ENCODE results near the gene NLRC3.

DNA sequence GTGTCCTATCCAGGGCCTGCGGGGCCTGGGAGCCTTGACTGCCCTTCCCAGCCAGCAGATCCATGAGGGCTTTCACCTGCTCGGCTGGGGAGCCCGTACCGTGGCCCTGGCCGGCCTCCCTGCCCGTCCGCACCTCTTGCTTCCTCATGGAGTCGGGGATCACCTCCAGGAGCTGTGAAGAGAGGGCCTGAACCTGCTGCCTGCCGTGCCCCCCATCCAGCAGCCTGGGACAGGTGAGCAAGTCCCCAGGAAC lies 12.4 kb downstream of the NLRC3 start:
- TF ChIP-seq TCF7L2 (IDR thresholded peaks at IDR 0.05; ENCODE audit: borderline replicate concordance, extremely low read depth, insufficient read depth, insufficient read length) (no peak), ELF1 (IDR thresholded peaks at IDR 0.05; ENCODE audit: borderline replicate concordance, low read depth) (no peak), POLR2A (IDR thresholded peaks at IDR 0.05; ENCODE audit: borderline replicate concordance, extremely low read depth, insufficient read depth, insufficient read length) (no peak), POLR2AphosphoS5 (IDR thresholded peaks at IDR 0.05; ENCODE audit: low read depth, low read length) (no peak), ZNF274 (IDR thresholded peaks at IDR 0.05; ENCODE audit: low read depth, low read length) (no peak), SRF (IDR thresholded peaks at IDR 0.05; ENCODE audit: low read depth) (no peak)
- TF ChIP-seq, protein P1, sequence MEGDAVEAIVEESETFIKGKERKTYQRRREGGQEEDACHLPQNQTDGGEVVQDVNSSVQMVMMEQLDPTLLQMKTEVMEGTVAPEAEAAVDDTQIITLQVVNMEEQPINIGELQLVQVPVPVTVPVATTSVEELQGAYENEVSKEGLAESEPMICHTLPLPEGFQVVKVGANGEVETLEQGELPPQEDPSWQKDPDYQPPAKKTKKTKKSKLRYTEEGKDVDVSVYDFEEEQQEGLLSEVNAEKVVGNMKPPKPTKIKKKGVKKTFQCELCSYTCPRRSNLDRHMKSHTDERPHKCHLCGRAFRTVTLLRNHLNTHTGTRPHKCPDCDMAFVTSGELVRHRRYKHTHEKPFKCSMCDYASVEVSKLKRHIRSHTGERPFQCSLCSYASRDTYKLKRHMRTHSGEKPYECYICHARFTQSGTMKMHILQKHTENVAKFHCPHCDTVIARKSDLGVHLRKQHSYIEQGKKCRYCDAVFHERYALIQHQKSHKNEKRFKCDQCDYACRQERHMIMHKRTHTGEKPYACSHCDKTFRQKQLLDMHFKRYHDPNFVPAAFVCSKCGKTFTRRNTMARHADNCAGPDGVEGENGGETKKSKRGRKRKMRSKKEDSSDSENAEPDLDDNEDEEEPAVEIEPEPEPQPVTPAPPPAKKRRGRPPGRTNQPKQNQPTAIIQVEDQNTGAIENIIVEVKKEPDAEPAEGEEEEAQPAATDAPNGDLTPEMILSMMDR (IDR thresholded peaks at IDR 0.05 in 2 of 3, conservative IDR thresholded peaks at IDR 0.05 in 1 of 3; ENCODE audit: borderline replicate concordance in 1 of 3, insufficient read depth in 1 of 3, low read depth in 2 of 3, low read length in 2 of 3) = no peak
- TF ChIP-seq, protein P2, sequence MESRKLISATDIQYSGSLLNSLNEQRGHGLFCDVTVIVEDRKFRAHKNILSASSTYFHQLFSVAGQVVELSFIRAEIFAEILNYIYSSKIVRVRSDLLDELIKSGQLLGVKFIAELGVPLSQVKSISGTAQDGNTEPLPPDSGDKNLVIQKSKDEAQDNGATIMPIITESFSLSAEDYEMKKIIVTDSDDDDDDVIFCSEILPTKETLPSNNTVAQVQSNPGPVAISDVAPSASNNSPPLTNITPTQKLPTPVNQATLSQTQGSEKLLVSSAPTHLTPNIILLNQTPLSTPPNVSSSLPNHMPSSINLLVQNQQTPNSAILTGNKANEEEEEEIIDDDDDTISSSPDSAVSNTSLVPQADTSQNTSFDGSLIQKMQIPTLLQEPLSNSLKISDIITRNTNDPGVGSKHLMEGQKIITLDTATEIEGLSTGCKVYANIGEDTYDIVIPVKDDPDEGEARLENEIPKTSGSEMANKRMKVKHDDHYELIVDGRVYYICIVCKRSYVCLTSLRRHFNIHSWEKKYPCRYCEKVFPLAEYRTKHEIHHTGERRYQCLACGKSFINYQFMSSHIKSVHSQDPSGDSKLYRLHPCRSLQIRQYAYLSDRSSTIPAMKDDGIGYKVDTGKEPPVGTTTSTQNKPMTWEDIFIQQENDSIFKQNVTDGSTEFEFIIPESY (IDR thresholded peaks at IDR 0.05; ENCODE audit: extremely low read depth, insufficient replicate concordance, low read length) = no peak
